GM18951 (cell line): ENCODE data around the gene RRN3.
A peak's percentile ranks its signal among the peaks of the same experiment; 100 is the strongest.
"Not testable (repeated sequence)": the region's sequence is repeated elsewhere in the genome, so short reads cannot be mapped to it uniquely, and the experiment has no call there.

Source experiments
- POLR2A ChIP-seq: IDR thresholded peaks from 4 replicates; pipeline ENCODE4 v1.6.1; 2011; ENCODE audit warnings: mild to moderate bottlenecking; ENCODE audit not compliant: insufficient read length, insufficient read depth; ENCODE audit errors: extremely low read depth
- in situ Hi-C: fragments of 300-500 bp; cut with MboI; formaldehyde crosslinking; loops from one replicate; pipeline ENCODE4 v1.12.0; 2022; ENCODE audit warnings: low sequenced_read_pairs, mixed read lengths, inconsistent platforms; ENCODE audit not compliant: unreplicated experiment

RRN3 gene

GRCh38 chr16:15057681-15058417 is 36.2 kb downstream of the RRN3 start:
- in situ Hi-C loops = no loop called here
- TF ChIP-seq POLR2A = no peak

GRCh38 chr16:15055141-15056053 is 38.7 kb downstream of the RRN3 start:
- TF ChIP-seq POLR2A = peak; percentile 67
- in situ Hi-C loops = no loop called here

- no peak for TF ChIP-seq POLR2A
- in situ Hi-C loops = no loop called here
Measured at GRCh38 chr16:15054357-15055140, 39.5 kb downstream of the RRN3 start.

GRCh38 chr16:15053904-15054303 is 40.2 kb downstream of the RRN3 start:
- in situ Hi-C loops = no loop called here

GRCh38 chr16:15052747-15053476 is 41.2 kb downstream of the RRN3 start:
- in situ Hi-C loops = no loop called here

More at GRCh38 chr16:15053904-15054303, 40.2 kb downstream of the RRN3 start:
- TF ChIP-seq POLR2A = no peak

GRCh38 chr16:15051387-15051951 is 42.6 kb downstream of the RRN3 start:
- TF ChIP-seq POLR2A = no peak
- in situ Hi-C loops = no loop called here

More at GRCh38 chr16:15052747-15053476, 41.2 kb downstream of the RRN3 start:
- TF ChIP-seq POLR2A = no peak

- in situ Hi-C loops = not testable (repeated sequence)
Measured at GRCh38 chr16:15050440-15050839, 43.6 kb downstream of the RRN3 start.

- in situ Hi-C loops = no loop called here
Measured at GRCh38 chr16:15049581-15050180, 44.4 kb downstream of the RRN3 start.

GRCh38 chr16:15046692-15047376 is 47.2 kb downstream of the RRN3 start:
- in situ Hi-C loops = no loop called here
- no peak for TF ChIP-seq POLR2A

More at GRCh38 chr16:15049581-15050180, 44.4 kb downstream of the RRN3 start:
- no peak for TF ChIP-seq POLR2A

- in situ Hi-C loops = not testable (repeated sequence)
Measured at GRCh38 chr16:15045270-15045669, 48.8 kb downstream of the RRN3 start.

- in situ Hi-C loops = no loop called here
- TF ChIP-seq POLR2A = no peak
Measured at GRCh38 chr16:15044286-15044685, 49.8 kb downstream of the RRN3 start.

GRCh38 chr16:15043344-15043743 is 50.7 kb downstream of the RRN3 start:
- no peak for TF ChIP-seq POLR2A
- in situ Hi-C loops = no loop called here
